Brain microvascular endothelial cell (primary cell): ENCODE measurements around the gene ARHGEF17.

Experiments used
- DNase-seq: peaks from one replicate; pipeline ENCODE4 v3.0.0-alpha.2; 2020
- H3K27ac ChIP-seq: fragments of 250-450 bp; sonication (Bioruptor Pico); 2 replicates; pipeline ENCODE4 v1.5.1; 2020; ENCODE audit warnings: mild to moderate bottlenecking, moderate library complexity
- H3K27me3 ChIP-seq: fragments of 250-450 bp; sonication (Bioruptor Pico); replicated peaks from 2 replicates; pipeline ENCODE4 v1.5.1; 2020; ENCODE audit warnings: mild to moderate bottlenecking
- H3K36me3 ChIP-seq: fragments of 250-450 bp; sonication (Bioruptor Pico); replicated peaks from 2 replicates; pipeline ENCODE4 v1.5.1; 2020; ENCODE audit warnings: mild to moderate bottlenecking
- H3K4me3 ChIP-seq: 2 replicates; pipeline ENCODE4 v1.5.1; 2011; ENCODE audit warnings: low read depth, mild to moderate bottlenecking, control low read depth, low read length, moderate library complexity
- in situ Hi-C: cut with HindIII; loops from 2 replicates; pipeline ENCODE4 v1.10.0; 2017; ENCODE audit warnings: low sequenced_read_pairs, low pct_ligation_motif_present
- TF ChIP-seq, protein P1 (sequence below): IDR thresholded peaks from 2 replicates; pipeline ENCODE4 v1.5.1; 2011; ENCODE audit warnings: low read depth, mild to moderate bottlenecking, moderate library complexity, low read length, control low read depth, inconsistent platforms; ENCODE audit errors: missing control alignments

ARHGEF17 gene

DNA sequence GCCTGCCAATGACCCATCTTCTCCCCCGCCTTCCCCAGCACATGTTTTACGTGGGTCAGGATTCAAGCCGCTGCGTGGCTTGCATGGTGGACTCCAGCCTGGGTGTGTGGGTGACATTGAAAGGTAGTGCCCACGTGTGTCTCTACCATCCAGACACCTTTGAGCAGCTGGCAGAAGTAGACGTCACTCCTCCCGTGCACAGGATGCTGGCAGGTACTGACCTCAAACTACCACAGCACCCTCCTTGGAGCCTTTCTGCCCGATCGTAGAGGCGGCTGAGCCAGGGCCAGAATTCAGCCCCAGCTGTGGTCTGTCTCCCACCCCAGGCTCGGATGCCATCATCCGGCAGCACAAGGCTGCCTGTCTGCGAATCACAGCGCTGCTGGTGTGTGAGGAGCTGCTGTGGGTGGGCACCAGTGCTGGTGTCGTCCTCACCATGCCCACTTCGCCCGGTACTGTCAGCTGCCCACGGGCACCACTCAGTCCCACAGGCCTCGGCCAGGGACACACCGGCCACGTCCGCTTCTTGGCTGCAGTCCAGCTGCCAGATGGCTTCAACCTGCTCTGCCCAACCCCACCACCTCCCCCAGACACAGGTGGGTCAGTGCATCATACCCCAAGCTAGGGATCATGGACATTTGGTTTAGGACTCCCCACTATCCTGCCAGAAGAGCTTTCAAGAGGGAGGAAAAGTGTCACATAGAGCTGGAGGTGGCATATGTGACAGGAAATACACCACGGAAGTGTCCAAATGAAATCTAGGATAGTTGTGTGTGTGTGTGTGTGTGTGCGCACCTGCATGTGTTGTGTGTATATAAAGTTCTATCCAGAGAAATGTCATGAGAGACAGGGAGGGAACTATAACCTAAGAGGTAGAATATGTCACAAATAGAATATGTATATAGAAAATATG is 57.5 kb downstream of the ARHGEF17 start:
- no peak overlapping the region for H3K4me3 ChIP-seq
- no peak for DNase-seq
- H3K27ac ChIP-seq, result no peak overlapping the region
- no peaks in the 10 kb centered on the region for H3K27me3 ChIP-seq
- TF ChIP-seq, protein P1, sequence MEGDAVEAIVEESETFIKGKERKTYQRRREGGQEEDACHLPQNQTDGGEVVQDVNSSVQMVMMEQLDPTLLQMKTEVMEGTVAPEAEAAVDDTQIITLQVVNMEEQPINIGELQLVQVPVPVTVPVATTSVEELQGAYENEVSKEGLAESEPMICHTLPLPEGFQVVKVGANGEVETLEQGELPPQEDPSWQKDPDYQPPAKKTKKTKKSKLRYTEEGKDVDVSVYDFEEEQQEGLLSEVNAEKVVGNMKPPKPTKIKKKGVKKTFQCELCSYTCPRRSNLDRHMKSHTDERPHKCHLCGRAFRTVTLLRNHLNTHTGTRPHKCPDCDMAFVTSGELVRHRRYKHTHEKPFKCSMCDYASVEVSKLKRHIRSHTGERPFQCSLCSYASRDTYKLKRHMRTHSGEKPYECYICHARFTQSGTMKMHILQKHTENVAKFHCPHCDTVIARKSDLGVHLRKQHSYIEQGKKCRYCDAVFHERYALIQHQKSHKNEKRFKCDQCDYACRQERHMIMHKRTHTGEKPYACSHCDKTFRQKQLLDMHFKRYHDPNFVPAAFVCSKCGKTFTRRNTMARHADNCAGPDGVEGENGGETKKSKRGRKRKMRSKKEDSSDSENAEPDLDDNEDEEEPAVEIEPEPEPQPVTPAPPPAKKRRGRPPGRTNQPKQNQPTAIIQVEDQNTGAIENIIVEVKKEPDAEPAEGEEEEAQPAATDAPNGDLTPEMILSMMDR, result no peak
- in situ Hi-C loops, result no loop called here
- peaks cover 66% of the 10 kb centered on the region for H3K36me3 ChIP-seq

DNA sequence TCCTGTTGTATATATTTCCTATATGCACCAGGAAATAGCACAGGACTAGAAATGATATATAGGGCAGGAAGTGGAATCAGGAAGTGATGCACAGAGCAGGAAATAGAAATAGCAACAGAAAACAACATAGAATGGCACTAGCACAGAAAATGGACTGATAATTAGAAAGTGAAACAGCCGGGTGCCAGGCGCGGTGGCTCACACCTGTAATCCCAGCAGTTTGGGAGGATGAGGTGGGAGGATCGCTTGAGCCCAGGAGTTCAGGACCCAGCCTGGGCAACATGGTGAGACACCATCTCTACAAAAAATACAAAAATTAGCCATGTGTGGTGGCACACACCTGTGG is 58.2 kb downstream of the ARHGEF17 start:
- Histone ChIP-seq H3K36me3 (peaks cover 59% of the 10 kb centered on the region), H3K27me3 (no peaks in the 10 kb centered on the region), H3K27ac (no peak overlapping the region), H3K4me3 (no peak overlapping the region)
- TF ChIP-seq, protein P1, result no peak
- DNase-seq, result no peak
- in situ Hi-C loops, result no loop called here

DNA sequence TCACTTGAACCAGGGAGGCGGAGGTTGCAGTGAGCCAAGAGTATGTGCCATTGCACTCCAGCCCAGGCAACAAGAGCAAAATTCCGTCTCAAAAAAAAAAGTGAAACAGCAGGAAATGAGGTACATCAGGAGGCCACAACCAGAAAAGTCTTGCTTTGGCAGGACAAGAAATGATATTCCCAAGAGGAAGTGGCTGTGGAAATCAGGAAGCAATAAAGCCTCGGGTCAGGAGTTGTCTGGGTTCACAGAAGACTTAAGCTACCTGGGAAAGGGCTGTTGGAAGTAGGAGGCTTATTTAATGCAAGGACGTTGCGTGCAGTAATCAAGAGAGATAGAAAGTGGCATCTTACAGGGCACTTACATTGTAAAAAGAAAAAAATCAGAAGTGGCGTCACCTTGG is 58.9 kb downstream of the ARHGEF17 start:
- Histone ChIP-seq H3K36me3 (peaks cover 52% of the 10 kb centered on the region), H3K27ac (no peak overlapping the region), H3K27me3 (no peaks in the 10 kb centered on the region), H3K4me3 (no peak overlapping the region)
- no peak for DNase-seq
- in situ Hi-C loops, result no loop called here
- TF ChIP-seq, protein P1, result no peak

DNA sequence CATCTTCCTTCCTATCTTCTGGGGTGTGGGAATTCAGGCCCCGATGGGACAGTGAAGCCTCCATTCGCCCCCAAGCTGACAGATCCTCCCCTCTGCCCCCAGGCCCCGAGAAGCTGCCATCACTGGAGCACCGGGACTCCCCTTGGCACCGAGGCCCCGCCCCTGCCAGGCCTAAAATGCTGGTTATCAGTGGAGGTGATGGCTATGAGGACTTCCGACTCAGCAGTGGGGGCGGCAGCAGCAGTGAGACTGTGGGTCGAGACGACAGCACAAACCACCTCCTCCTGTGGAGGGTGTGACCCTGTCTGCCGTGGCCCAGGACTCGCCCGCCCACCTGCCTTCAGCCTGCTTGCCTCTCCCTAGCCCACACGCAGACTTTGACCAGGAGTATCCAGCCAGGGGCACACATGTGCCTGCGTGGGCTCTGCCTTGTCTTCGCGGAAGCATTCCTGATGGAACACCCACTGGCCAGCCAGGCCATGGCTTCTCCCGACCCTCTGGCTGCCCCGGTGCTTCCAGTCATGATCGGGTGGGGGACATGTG is 59.5 kb downstream of the ARHGEF17 start:
- TF ChIP-seq, protein P1, result no peak
- in situ Hi-C loops, result no loop called here
- H3K36me3 ChIP-seq, result peaks cover 46% of the 10 kb centered on the region
- no peak overlapping the region for H3K4me3 ChIP-seq
- no peak overlapping the region for H3K27ac ChIP-seq
- no peak for DNase-seq
- no peaks in the 10 kb centered on the region for H3K27me3 ChIP-seq

DNA sequence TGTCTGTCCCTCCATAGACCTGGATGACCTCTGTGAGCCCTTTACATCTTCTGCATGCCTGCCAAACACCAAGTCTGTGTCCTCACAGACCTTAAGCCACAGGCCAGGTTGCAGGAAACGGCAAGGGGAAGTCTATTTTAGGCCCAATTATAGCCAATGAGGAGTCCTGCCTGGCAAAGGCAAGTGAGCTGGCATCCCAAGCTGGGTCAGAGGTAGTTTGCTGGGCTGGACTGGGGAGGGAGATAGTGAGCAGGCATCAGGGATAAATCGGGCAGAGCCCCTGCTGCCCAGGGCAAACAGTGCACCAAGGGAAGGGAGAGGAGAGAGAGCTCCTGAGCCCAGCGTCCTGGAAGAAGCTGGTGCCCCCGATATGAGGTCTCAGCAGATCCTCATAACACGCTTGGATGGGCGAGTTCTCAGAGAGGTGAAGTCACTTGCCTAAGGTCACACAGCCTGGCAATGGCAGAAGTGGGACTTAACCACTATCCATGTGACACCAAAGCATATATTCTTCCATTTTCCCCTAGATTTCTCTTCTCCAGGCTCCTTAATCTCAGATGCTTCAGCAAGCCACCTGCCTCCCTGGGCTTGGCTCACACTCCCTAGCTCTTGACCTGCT is 64.4 kb downstream of the ARHGEF17 start:
- peak; percentile 21 for DNase-seq
- H3K27me3 ChIP-seq, result no peaks in the 10 kb centered on the region
- TF ChIP-seq, protein P1, result peak; percentile 48
- no peak overlapping the region for H3K27ac ChIP-seq
- in situ Hi-C loops, result no loop called here
- H3K36me3 ChIP-seq, result peaks cover 14% of the 10 kb centered on the region
- H3K4me3 ChIP-seq, result no peak overlapping the region
